Right atrium auricular region (tissue), 2 donors: ENCODE data around the gene SLIT3. TPM values are rescaled to one million over a fixed set of nuclear protein-coding genes. Genes with fewer than 3 reads are reported as not detected.

Experiments used
- DNase-seq: peaks from one replicate; pipeline ENCODE4 v3.0.0-alpha.2; 2019; ENCODE audit warnings: low spot score
- H3K27ac ChIP-seq, 2 donors: fragments of 200-600 bp; sonication (generic); 1 replicate in 1 of 2; 2 replicates in 1 of 2; pipeline ENCODE4 v1.5.1; 2016 to 2019
- H3K27me3 ChIP-seq, 2 donors: fragments of 200-600 bp; sonication (generic); one replicate each; pipeline versions ENCODE4 v1.5.1 to v1.6.0; 2017 to 2019
- H3K36me3 ChIP-seq: fragments of 200-600 bp; sonication (generic); one replicate; pipeline ENCODE4 v1.5.1; 2016
- H3K4me1 ChIP-seq, 2 donors: fragments of 200-600 bp; sonication (generic); one replicate each; pipeline versions ENCODE4 v1.5.1 to v1.6.0; 2017 to 2019
- H3K4me3 ChIP-seq, 2 donors: fragments of 200-600 bp; sonication (generic); 1 replicate in 1 of 2; 2 replicates in 1 of 2; pipeline ENCODE4 v1.5.1; 2017 to 2019; ENCODE audit warnings: mild to moderate bottlenecking in 1 of 2, moderate library complexity in 1 of 2
- H3K9me3 ChIP-seq, 2 donors: fragments of 200-600 bp; sonication (generic); one replicate each; pipeline ENCODE4 v1.5.1; 2019
- total RNA-seq, 2 donors: library from RNA; depleted of rRNA; stranded (reverse); fragments of >200 nt; gene quantifications; one replicate each; pipeline ENCODE4 v1.1.0, GENCODE V29; 2016
- TF ChIP-seq, protein P1 (sequence below), 2 donors: fragments of 200-600 bp; sonication (generic); IDR thresholded peaks; one replicate each; pipeline ENCODE4 v1.5.1; 2019; ENCODE audit warnings: antibody characterized with exemption in 2 of 2

Gene SLIT3
- total RNA-seq, 2 donors from 2014 or later = 66.1 to 85.8 TPM

DNA sequence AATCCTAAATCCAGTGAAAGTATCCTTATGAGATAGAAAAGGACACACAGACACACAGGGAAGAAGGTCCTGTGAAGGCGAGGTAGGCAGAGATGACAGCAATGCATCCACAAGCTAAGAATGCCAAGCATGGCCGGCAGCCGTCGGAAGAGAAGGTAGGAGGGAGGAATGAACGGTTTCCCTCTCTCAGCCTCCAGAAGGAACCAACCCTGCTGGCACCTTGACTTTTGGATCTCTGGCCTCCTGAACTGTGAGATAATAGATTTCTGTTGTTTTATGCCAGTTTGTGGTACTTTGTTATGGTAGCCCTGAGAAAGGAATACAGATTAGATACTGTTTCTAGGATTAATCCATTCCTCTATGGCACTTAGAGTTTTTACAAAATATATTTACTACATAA lies 645.6 kb downstream of the SLIT3 start:
- H3K36me3 ChIP-seq = no peaks in the 10 kb centered on the region
- H3K4me3 ChIP-seq = no peak overlapping the region
- no peak for DNase-seq
- H3K27me3 ChIP-seq = no peaks in the 10 kb centered on the region
- H3K9me3 ChIP-seq = no peaks in the 10 kb centered on the region
- TF ChIP-seq, protein P1, sequence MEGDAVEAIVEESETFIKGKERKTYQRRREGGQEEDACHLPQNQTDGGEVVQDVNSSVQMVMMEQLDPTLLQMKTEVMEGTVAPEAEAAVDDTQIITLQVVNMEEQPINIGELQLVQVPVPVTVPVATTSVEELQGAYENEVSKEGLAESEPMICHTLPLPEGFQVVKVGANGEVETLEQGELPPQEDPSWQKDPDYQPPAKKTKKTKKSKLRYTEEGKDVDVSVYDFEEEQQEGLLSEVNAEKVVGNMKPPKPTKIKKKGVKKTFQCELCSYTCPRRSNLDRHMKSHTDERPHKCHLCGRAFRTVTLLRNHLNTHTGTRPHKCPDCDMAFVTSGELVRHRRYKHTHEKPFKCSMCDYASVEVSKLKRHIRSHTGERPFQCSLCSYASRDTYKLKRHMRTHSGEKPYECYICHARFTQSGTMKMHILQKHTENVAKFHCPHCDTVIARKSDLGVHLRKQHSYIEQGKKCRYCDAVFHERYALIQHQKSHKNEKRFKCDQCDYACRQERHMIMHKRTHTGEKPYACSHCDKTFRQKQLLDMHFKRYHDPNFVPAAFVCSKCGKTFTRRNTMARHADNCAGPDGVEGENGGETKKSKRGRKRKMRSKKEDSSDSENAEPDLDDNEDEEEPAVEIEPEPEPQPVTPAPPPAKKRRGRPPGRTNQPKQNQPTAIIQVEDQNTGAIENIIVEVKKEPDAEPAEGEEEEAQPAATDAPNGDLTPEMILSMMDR (IDR thresholded peaks at IDR 0.05) = no peak
- peaks cover 0 to 24% of the 10 kb centered on the region in 2 donors for H3K4me1 ChIP-seq
- no peak overlapping the region for H3K27ac ChIP-seq

DNA sequence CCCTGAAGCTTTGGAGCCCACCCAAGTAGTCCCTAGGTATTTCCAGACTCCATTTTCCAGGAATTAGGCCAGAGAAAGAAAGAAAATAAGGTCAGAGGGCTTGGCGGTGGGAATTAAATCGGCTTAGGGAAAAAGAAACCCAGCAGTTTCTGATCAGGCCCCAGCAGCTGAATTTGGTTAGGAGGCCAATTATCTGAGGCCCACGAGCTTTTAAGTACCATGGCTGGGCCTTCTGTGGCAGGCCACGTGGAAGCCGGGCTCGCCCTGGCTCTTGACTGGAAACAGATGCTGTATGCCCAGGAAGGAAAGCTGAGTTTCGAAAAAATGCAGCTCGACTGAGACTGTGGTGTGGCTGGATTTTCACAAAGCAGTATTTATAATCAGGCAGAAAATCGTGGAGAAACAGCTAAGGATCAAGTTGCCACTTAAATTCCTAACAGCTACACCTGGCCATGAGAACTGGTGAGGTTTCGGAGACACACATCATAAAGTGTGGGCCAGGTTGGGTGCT lies 646.7 kb downstream of the SLIT3 start:
- no peak for DNase-seq
- Histone ChIP-seq H3K27ac (peak overlapping the region; percentile 0 to 47), H3K4me3 (no peak overlapping the region)

DNA sequence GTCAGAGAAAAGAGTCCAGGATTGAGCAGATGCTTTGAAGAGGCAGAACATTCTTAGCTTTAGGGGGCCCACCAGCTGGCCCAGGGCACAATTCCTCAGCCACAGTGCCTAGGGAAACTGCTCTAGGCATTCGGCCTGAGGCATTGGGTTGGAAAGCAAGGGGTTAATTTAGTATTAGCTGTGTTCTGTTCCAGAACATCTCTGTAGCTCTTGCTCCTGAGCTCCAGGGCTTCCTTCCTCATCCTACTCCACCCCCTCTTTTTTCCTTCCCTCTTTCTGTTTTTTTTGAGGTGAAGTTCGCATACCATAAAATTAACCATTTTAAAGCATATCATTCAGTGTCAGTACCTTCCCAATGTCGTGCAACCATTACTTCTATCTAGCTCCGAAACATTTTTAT lies 647.3 kb downstream of the SLIT3 start:
- peak overlapping the region; percentile 0 to 47 for H3K27ac ChIP-seq

More for the DNA sequence above, 646.7 kb downstream of the SLIT3 start:
- TF ChIP-seq, protein P1 (IDR thresholded peaks at IDR 0.05) = no peak
- Histone ChIP-seq H3K9me3 (no peaks in the 10 kb centered on the region), H3K27me3 (no peaks in the 10 kb centered on the region), H3K36me3 (no peaks in the 10 kb centered on the region), H3K4me1 (peaks cover 0 to 24% of the 10 kb centered on the region in 2 donors)

DNA sequence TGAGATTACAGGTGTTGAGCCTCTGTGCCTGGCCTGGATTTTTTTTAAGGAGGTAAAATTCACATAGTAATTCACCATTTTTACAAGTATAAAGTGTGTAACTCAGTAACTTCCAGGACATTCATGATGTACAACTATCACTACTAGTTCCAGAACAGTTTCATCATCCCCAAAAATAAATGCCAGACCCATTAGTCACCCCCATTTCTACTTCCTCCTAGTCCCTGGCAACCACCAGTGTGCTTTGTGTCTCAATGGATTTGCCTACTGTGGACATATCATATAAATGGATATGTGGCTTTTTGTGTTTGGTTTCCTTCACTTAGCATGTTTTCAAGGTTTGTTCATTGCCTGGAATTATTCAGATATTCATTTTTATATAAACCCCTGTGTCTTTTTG lies 649.3 kb downstream of the SLIT3 start:
- peak; percentile 68 for DNase-seq
- H3K36me3 ChIP-seq = no peaks in the 10 kb centered on the region
- no peaks in the 10 kb centered on the region for H3K27me3 ChIP-seq
- H3K27ac ChIP-seq = no peak overlapping the region
- TF ChIP-seq, protein P1 (IDR thresholded peaks at IDR 0.05) = no peak
- no peak overlapping the region for H3K4me3 ChIP-seq
- H3K9me3 ChIP-seq = no peaks in the 10 kb centered on the region
- peaks cover 0 to 24% of the 10 kb centered on the region in 2 donors for H3K4me1 ChIP-seq

More for the DNA sequence above, 647.3 kb downstream of the SLIT3 start:
- Histone ChIP-seq H3K4me1 (peaks cover 0 to 24% of the 10 kb centered on the region in 2 donors), H3K9me3 (no peaks in the 10 kb centered on the region), H3K36me3 (no peaks in the 10 kb centered on the region), H3K4me3 (no peak overlapping the region), H3K27me3 (no peaks in the 10 kb centered on the region)
- TF ChIP-seq, protein P1 (IDR thresholded peaks at IDR 0.05) = no peak
- DNase-seq = no peak

DNA sequence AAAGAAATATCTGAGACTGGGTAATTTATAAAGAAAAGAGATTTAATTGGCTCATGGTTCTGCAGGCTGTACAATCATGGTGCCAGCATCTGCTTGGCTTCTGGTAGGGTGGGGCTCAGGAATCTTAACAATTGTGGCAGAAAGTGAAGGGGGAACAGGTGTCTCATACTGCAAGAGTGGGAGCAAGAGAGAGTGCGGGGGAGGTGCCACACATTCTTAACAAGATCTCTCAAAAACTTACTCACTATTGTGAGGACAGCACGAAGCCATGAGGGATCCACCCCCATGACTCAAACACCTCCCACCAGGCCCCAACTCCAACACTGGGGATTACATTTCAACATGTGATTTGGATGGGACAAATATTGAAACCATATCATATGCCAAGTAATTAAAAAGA lies 651.6 kb downstream of the SLIT3 start:
- Histone ChIP-seq H3K27me3 (no peaks in the 10 kb centered on the region), H3K4me3 (no peak overlapping the region), H3K4me1 (peaks cover 0 to 21% of the 10 kb centered on the region in 2 donors), H3K9me3 (no peaks in the 10 kb centered on the region), H3K27ac (no peak overlapping the region), H3K36me3 (no peaks in the 10 kb centered on the region)
- no peak for DNase-seq
- TF ChIP-seq, protein P1 (IDR thresholded peaks at IDR 0.05) = no peak

DNA sequence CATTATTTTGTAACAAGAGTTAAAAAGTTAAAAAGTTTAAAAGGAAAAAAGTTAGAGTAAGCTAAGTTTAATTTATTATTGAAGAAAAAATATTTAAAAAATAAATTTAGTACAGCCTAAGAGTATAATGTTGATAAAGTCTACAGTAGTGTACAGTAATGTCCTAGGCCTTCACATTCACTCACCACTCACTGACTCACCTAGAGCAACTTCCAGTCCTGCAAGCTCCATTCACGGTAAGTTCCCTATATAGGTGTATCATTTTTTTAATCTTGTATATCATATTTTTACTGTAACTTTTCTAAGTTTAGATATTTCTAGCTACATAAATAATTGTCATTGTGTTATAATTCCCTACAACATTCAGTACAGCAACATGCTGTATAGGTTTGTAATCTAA lies 652.4 kb downstream of the SLIT3 start:
- H3K4me3 ChIP-seq = no peak overlapping the region
- peaks cover 0 to 14% of the 10 kb centered on the region in 2 donors for H3K4me1 ChIP-seq
- TF ChIP-seq, protein P1 (IDR thresholded peaks at IDR 0.05) = no peak
- H3K9me3 ChIP-seq = no peaks in the 10 kb centered on the region
- H3K27ac ChIP-seq = no peak overlapping the region
- no peak for DNase-seq
- H3K36me3 ChIP-seq = no peaks in the 10 kb centered on the region
- no peaks in the 10 kb centered on the region for H3K27me3 ChIP-seq
